Left ventricle myocardium inferior (tissue), 1 donor: ENCODE results near the gene POLE3. TPM values are rescaled to one million over a fixed set of nuclear protein-coding genes. Genes with fewer than 3 reads are reported as not detected.
A peak's percentile ranks its signal among the peaks of the same experiment; 100 is the strongest.
"Not testable (repeated sequence)": the region's sequence is repeated elsewhere in the genome, so short reads cannot be mapped to it uniquely, and the experiment has no call there.

Source experiments
- DNase-seq: peaks from one replicate; pipeline ENCODE4 v3.0.0-alpha.2; 2020
- H3K27ac ChIP-seq: fragments of 200-600 bp; replicated peaks from 2 replicates; pipeline ENCODE4 v1.8.0; 2021
- H3K27me3 ChIP-seq: fragments of 200-600 bp; 2 replicates; pipeline ENCODE4 v1.8.0; 2021; ENCODE audit warnings: low read depth
- H3K36me3 ChIP-seq: fragments of 200-600 bp; 2 replicates; pipeline ENCODE4 v1.8.0; 2021
- H3K4me1 ChIP-seq: fragments of 200-600 bp; 2 replicates; pipeline ENCODE4 v1.8.0; 2021
- H3K4me3 ChIP-seq: fragments of 200-600 bp; 2 replicates; pipeline ENCODE4 v1.8.0; 2021; ENCODE audit warnings: mild to moderate bottlenecking, moderate library complexity
- H3K9me3 ChIP-seq: fragments of 200-600 bp; replicated peaks from 2 replicates; pipeline ENCODE4 v1.8.0; 2021
- intact Hi-C: fragments of 100-400 bp; cut with micrococcal nuclease; formaldehyde crosslinking; loops from one replicate; pipeline ENCODE4 v1.11.0; 2022
- total RNA-seq: library from RNA; stranded (reverse); fragmentation: NEBNext Ultra II Directional; extraction: Animal tissue kit (Norgen Biotek cat#: 25700); gene quantifications from one replicate; pipeline ENCODE4 v1.2.1, GENCODE V29; 2021
- TF ChIP-seq, protein P1 (sequence below): fragments of 200-600 bp; IDR thresholded peaks from 2 replicates; pipeline ENCODE4 v1.8.0; 2021; ENCODE audit warnings: antibody characterized with exemption, mild to moderate bottlenecking, borderline replicate concordance
- donor health status: DM: no; HTN: yes; CAD: no; lungs with severe emphysema.

POLE3 gene
- total RNA-seq, 1 donor from 2014 or later = 22.5 TPM

DNA sequence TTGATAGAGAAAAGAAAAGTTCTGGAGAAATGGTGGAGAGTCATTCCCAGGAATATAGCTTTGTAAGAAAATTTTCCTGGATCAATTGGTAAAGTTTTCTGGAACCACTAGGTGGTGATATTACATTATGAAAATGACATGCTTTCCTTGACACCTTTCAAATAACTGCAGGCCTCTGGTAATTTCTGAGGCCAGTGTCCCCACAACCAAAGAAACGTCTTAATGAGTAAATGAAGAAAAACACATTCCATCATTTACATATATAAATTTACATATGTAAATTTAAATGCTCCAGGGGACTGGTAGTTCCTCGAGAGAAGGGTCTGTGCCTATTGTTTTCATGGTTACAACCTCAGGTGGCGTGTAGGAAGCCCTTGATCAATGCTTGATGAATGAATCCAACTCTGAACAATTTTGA, 35.9 kb upstream of the POLE3 start:
- Histone ChIP-seq H3K36me3 (no peaks in the 10 kb centered on the region), H3K27me3 (no peaks in the 10 kb centered on the region), H3K9me3 (no peaks in the 10 kb centered on the region), H3K27ac (peak overlapping the region; percentile 72), H3K4me3 (no peak overlapping the region), H3K4me1 (peaks cover 14% of the 10 kb centered on the region)
- intact Hi-C loops = loop anchor here (5.0 kb wide), 2 partner anchors 141 to 211 kb away; no protein-coding TSS in a partner anchor
- TF ChIP-seq, protein P1, sequence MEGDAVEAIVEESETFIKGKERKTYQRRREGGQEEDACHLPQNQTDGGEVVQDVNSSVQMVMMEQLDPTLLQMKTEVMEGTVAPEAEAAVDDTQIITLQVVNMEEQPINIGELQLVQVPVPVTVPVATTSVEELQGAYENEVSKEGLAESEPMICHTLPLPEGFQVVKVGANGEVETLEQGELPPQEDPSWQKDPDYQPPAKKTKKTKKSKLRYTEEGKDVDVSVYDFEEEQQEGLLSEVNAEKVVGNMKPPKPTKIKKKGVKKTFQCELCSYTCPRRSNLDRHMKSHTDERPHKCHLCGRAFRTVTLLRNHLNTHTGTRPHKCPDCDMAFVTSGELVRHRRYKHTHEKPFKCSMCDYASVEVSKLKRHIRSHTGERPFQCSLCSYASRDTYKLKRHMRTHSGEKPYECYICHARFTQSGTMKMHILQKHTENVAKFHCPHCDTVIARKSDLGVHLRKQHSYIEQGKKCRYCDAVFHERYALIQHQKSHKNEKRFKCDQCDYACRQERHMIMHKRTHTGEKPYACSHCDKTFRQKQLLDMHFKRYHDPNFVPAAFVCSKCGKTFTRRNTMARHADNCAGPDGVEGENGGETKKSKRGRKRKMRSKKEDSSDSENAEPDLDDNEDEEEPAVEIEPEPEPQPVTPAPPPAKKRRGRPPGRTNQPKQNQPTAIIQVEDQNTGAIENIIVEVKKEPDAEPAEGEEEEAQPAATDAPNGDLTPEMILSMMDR = peak; percentile 76
- no peak for DNase-seq

DNA sequence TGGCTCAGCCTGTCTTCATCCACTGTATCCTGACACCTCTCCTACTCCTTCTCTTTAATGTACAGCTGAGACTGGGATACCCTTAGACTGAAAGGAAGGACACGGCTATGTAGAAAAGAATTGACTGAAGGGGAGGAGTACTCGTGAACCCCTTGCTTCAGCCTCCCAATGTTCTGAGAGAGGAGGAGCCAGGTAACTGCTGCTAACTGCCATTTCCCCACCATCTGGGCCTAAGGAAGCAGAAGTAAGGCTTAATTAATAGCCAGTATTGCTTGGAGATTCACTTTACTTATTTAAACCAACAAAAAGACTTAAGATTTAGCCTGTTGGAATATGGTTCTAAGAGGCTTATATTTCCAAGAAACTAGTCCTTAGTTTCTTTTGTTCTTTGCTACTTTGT, 34.3 kb upstream of the POLE3 start:
- TF ChIP-seq, protein P1 = no peak
- Histone ChIP-seq H3K9me3 (no peaks in the 10 kb centered on the region), H3K4me3 (no peak overlapping the region), H3K27ac (no peak overlapping the region), H3K4me1 (peaks cover 6% of the 10 kb centered on the region), H3K27me3 (no peaks in the 10 kb centered on the region), H3K36me3 (no peaks in the 10 kb centered on the region)
- intact Hi-C loops = loop anchor here (5.0 kb wide), 2 partner anchors 143 to 213 kb away; no protein-coding TSS in a partner anchor
- DNase-seq = no peak

DNA sequence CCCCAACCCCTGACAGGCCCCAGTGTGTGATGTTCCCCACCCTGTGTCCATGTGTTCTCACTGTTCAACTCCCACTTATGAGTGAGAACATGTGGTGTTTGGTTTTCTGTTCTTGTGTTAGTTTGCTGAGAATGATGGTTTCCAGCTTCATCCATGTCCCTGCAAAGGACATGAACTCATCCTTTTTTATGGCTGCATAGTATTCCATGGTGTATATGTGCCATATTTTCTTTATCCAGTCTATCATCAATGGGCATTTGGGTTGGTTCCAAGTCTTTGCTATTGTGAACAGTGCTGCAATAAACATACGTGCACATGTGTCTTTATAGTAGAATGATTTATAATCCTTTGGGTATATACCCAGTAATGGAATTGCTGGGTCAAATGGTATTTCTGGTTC, 27.2 kb upstream of the POLE3 start:
- H3K36me3 ChIP-seq, H3K27me3 ChIP-seq, H3K9me3 ChIP-seq, H3K4me1 ChIP-seq, H3K27ac ChIP-seq, DNase-seq, H3K4me3 ChIP-seq, intact Hi-C loops: not testable (repeated sequence)

DNA sequence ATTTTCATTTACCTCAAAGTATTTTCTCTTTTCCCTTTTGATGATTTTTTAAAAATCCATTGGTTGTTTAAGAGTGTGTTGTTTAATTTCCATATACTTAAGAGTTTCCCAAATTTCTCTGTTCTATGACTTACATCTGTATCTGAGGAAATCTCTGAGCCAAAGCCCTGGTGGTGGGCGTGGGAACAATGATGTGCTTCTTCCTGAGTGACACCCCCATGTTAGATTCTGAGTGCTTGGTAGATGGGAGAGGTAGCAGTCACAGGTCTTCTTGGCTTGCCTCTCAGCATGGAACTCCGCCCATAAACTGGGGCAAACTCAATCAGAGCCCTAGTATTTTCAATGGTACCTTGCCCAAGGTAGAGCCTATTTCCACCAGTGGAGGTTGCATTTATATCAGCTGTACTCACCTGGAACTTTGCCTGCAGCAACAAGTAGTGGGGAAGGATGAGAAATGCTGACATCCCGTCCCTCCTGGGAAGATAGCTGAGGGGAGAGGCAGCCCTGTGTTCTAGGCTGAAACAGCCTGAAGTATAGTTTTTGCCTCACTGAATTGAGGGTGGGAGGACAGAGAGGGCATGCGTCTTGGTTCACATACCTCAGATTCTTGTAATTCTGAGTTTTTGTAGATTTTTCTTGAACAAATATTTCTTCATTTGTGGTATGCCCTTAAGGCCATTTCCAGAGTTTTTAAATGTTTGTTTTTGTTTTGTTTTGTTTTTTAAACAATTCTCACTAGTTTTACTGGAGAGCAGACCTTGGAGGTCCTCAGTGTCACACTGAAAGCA, 26.4 kb upstream of the POLE3 start:
- Histone ChIP-seq H3K27me3 (no peaks in the 10 kb centered on the region), H3K4me3 (no peak overlapping the region), H3K9me3 (no peaks in the 10 kb centered on the region), H3K36me3 (no peaks in the 10 kb centered on the region), H3K27ac (no peak overlapping the region), H3K4me1 (no peaks in the 10 kb centered on the region)
- intact Hi-C loops = no loop called here
- DNase-seq = no peak
- TF ChIP-seq, protein P1 = no peak

DNA sequence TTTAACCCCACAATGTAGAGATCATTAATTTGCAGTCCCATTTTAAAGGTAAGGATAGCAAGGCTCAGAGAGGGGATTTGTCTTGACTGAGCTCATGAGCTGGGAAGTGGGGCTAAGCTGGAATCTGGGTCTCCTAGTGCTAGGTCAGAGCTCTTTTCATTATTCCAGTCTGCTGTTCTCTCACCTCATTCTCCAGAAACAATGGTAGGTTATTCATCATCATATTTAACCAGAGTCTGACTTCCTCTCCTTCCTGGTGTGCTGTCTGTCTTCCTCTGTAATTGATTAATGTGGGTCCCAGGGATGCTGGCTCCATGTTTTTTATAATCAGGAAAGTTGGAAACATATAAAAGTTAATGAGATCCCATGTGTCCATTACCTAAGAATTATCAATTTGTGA, 20.7 kb upstream of the POLE3 start:
- Histone ChIP-seq H3K4me1 (no peaks in the 10 kb centered on the region), H3K4me3 (no peak overlapping the region), H3K9me3 (no peaks in the 10 kb centered on the region), H3K27me3 (no peaks in the 10 kb centered on the region), H3K27ac (no peak overlapping the region), H3K36me3 (no peaks in the 10 kb centered on the region)
- intact Hi-C loops = no loop called here
- TF ChIP-seq, protein P1 = no peak
- DNase-seq = no peak

DNA sequence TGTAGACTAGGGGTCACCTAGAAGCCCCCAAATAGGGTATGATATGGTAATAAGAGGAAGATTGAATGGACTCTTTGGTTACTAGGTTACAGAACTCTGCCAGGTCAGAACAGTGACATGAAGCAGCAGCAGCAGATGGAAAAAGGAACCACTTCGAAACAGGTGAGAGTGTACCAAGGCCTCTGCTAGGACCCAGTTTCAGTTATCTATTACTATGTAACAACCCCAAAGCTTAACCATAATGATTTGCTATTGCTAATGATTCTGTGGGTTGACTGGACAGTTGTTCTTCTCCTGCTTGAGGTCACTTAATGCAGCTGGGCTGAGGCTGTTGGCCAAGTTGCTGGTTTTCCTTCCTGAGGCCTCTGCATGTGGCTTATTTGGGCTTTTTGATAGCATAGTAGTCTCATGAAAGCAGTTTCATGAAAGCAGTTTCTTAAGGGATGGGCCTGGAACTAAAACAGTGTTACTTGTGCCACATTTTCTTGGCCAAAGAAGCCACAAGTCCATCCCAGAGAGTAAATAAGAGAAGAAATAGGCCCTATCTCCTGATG, 17.7 kb upstream of the POLE3 start:
- H3K9me3 ChIP-seq = no peaks in the 10 kb centered on the region
- no peak overlapping the region for H3K4me3 ChIP-seq
- DNase-seq = no peak
- no peaks in the 10 kb centered on the region for H3K36me3 ChIP-seq
- H3K27me3 ChIP-seq = peaks cover 6% of the 10 kb centered on the region
- no peaks in the 10 kb centered on the region for H3K4me1 ChIP-seq
- intact Hi-C loops = no loop called here
- TF ChIP-seq, protein P1 = no peak
- H3K27ac ChIP-seq = no peak overlapping the region
